Vagina (tissue), 2 donors: ENCODE results near the gene LTBP2. TPM values are rescaled to one million over a fixed set of nuclear protein-coding genes. Genes with fewer than 3 reads are reported as not detected.
A peak's percentile ranks its signal among the peaks of the same experiment; 100 is the strongest.

Experiments
- DNase-seq, 2 donors: peaks; one replicate each; pipeline ENCODE4 v3.0.0-alpha.2; 2017; ENCODE audit errors: extremely low spot score in 2 of 2
- H3K27ac ChIP-seq: fragments of 200-600 bp; sonication (generic); one replicate; pipeline ENCODE4 v1.5.1; 2019
- H3K27me3 ChIP-seq: fragments of 200-600 bp; sonication (generic); one replicate; pipeline ENCODE4 v1.5.1; 2019
- H3K36me3 ChIP-seq, 2 donors: fragments of 200-600 bp; sonication (generic); one replicate each; pipeline ENCODE4 v1.5.1; 2017 to 2019
- H3K4me1 ChIP-seq: fragments of 200-600 bp; sonication (generic); one replicate; pipeline ENCODE4 v1.5.1; 2019
- H3K4me3 ChIP-seq, 2 donors: fragments of 200-600 bp; sonication (generic); 1 replicate in 1 of 2; 2 replicates in 1 of 2; pipeline ENCODE4 v1.5.1; 2016 to 2019
- H3K9me3 ChIP-seq: fragments of 200-600 bp; sonication (generic); one replicate; pipeline ENCODE4 v1.5.1; 2019
- CTCF ChIP-seq, 3 experiments: fragments of 450-650 bp in 2 of 3; fragments of 200-600 bp in 1 of 3; sonication (generic) in 1 of 3; IDR thresholded peaks; one replicate each; pipeline ENCODE4 v1.5.1; 2017 to 2019; ENCODE audit warnings: antibody characterized with exemption in 3 of 3, mild to moderate bottlenecking in 2 of 3, moderate library complexity in 2 of 3
- POLR2A ChIP-seq, 2 donors: fragments of 450-650 bp; IDR thresholded peaks; one replicate each; pipeline ENCODE4 v1.6.1; 2017; ENCODE audit warnings: antibody characterized with exemption in 2 of 2, mild to moderate bottlenecking in 2 of 2, moderate library complexity in 2 of 2
- POLR2AphosphoS5 ChIP-seq, 2 donors: sonication (generic); formaldehyde crosslinking; IDR thresholded peaks; one replicate each; pipeline ENCODE4 v1.9.0; 2017; ENCODE audit warnings: antibody characterized with exemption in 2 of 2, mild to moderate bottlenecking in 2 of 2, low read depth in 1 of 2; ENCODE audit not compliant: insufficient read depth in 1 of 2
- intact Hi-C: fragments of 100-400 bp; cut with DNase I; formaldehyde crosslinking; loops from one replicate; pipeline ENCODE4 v1.15.1; 2023
- total RNA-seq: library from RNA; depleted of rRNA; stranded (reverse); fragments of >200 nt; gene quantifications from one replicate; pipeline ENCODE4 v1.2.3, GENCODE V29; 2016

LTBP2 gene
- total RNA-seq, 1 donor from 2014 or later = 52.5 TPM

- intact Hi-C loops = no loop called here
- Histone ChIP-seq H3K9me3 (no peaks in the 10 kb centered on the region), H3K36me3 (no peaks in the 10 kb centered on the region), H3K4me1 (peaks cover 45% of the 10 kb centered on the region), H3K27ac (no peak overlapping the region), H3K4me3 (no peak overlapping the region), H3K27me3 (no peaks in the 10 kb centered on the region)
- no peak for DNase-seq
- TF ChIP-seq POLR2AphosphoS5 (IDR thresholded peaks at IDR 0.05; ENCODE audit: insufficient read depth in 1 of 2, low read depth in 1 of 2) (no peak), POLR2A (IDR thresholded peaks at IDR 0.05) (no peak), CTCF (IDR thresholded peaks at IDR 0.05) (no peak)
Observed at GRCh38 chr14:74652541-74652940, 40.5 kb upstream of the LTBP2 start.

- Histone ChIP-seq H3K27me3 (no peaks in the 10 kb centered on the region), H3K4me3 (no peak overlapping the region), H3K36me3 (no peaks in the 10 kb centered on the region), H3K27ac (no peak overlapping the region), H3K4me1 (peaks cover 49% of the 10 kb centered on the region), H3K9me3 (no peaks in the 10 kb centered on the region)
- DNase-seq = no peak
- no peak for TF ChIP-seq CTCF (IDR thresholded peaks at IDR 0.05)
- no peak for TF ChIP-seq POLR2AphosphoS5 (IDR thresholded peaks at IDR 0.05; ENCODE audit: insufficient read depth in 1 of 2, low read depth in 1 of 2)
- intact Hi-C loops = no loop called here
Observed at GRCh38 chr14:74650927-74651686, 39.1 kb upstream of the LTBP2 start.

- intact Hi-C loops = no loop called here
- peaks cover 37% of the 10 kb centered on the region for H3K4me1 ChIP-seq
- TF ChIP-seq POLR2A (IDR thresholded peaks at IDR 0.05) (no peak), POLR2AphosphoS5 (IDR thresholded peaks at IDR 0.05; ENCODE audit: insufficient read depth in 1 of 2, low read depth in 1 of 2) (no peak), CTCF (IDR thresholded peaks at IDR 0.05) (no peak)
- H3K4me3 ChIP-seq = no peak overlapping the region
- no peaks in the 10 kb centered on the region for H3K36me3 ChIP-seq
- H3K9me3 ChIP-seq = no peaks in the 10 kb centered on the region
- no peak for DNase-seq
- H3K27me3 ChIP-seq = no peaks in the 10 kb centered on the region
- peak overlapping the region; percentile 44 for H3K27ac ChIP-seq
Observed at GRCh38 chr14:74649673-74650072, 37.6 kb upstream of the LTBP2 start.

GRCh38 chr14:74649167-74649566 is 37.1 kb upstream of the LTBP2 start:
- intact Hi-C loops = no loop called here
- Histone ChIP-seq H3K27ac (peak overlapping the region; percentile 44), H3K36me3 (no peaks in the 10 kb centered on the region), H3K4me3 (no peak overlapping the region), H3K9me3 (no peaks in the 10 kb centered on the region), H3K4me1 (peaks cover 37% of the 10 kb centered on the region), H3K27me3 (no peaks in the 10 kb centered on the region)
- DNase-seq = no peak
- no peak for TF ChIP-seq POLR2AphosphoS5 (IDR thresholded peaks at IDR 0.05; ENCODE audit: insufficient read depth in 1 of 2, low read depth in 1 of 2)
- no peak for TF ChIP-seq CTCF (IDR thresholded peaks at IDR 0.05)
- no peak for TF ChIP-seq POLR2A (IDR thresholded peaks at IDR 0.05)

- TF ChIP-seq POLR2A (IDR thresholded peaks at IDR 0.05) (no peak), POLR2AphosphoS5 (IDR thresholded peaks at IDR 0.05; ENCODE audit: insufficient read depth in 1 of 2, low read depth in 1 of 2) (no peak), CTCF (IDR thresholded peaks at IDR 0.05) (no peak)
- DNase-seq = no peak
Observed at GRCh38 chr14:74648601-74649000, 36.6 kb upstream of the LTBP2 start.

More at GRCh38 chr14:74648601-74649000, 36.6 kb upstream of the LTBP2 start:
- peaks cover 37% of the 10 kb centered on the region for H3K4me1 ChIP-seq
- no peaks in the 10 kb centered on the region for H3K9me3 ChIP-seq
- peak overlapping the region; percentile 44 for H3K27ac ChIP-seq
- H3K4me3 ChIP-seq = no peak overlapping the region
- no peaks in the 10 kb centered on the region for H3K36me3 ChIP-seq
- no peaks in the 10 kb centered on the region for H3K27me3 ChIP-seq
- intact Hi-C loops = no loop called here
